K562 (cell line): ENCODE measurements around the gene JUND. TPM values are rescaled to one million over a fixed set of nuclear protein-coding genes. Genes with fewer than 3 reads are reported as not detected.

Experiments used
- ARID1B ChIP-seq: fragments of 450-650 bp; IDR thresholded peaks from 2 replicates; pipeline ENCODE4 v1.6.1; 2016; ENCODE audit warnings: antibody characterized with exemption, mild to moderate bottlenecking, inconsistent platforms
- E2F5 ChIP-seq: sonication (generic); formaldehyde crosslinking; IDR thresholded peaks from 2 replicates; pipeline ENCODE4 v1.8.0; 2022; ENCODE audit warnings: mild to moderate bottlenecking, missing genetic modification reagents
- ELF1 ChIP-seq: fragments of 200-800 bp; sonication (Bioruptor generic); IDR thresholded peaks from 2 replicates; pipeline ENCODE4 v1.6.1; 2016; ENCODE audit warnings: missing genetic modification characterization, missing compliant biosample characterization
- FOSL1 ChIP-seq: fragments of 200-800 bp; sonication (Bioruptor generic); conservative IDR thresholded peaks from 2 replicates; pipeline ENCODE4 v1.6.1; 2016; ENCODE audit warnings: missing genetic modification characterization, missing compliant biosample characterization
- HDAC6 ChIP-seq: IDR thresholded peaks from 2 replicates; pipeline ENCODE4 v1.6.1; 2012; ENCODE audit warnings: low read depth, mild to moderate bottlenecking, control low read depth, inconsistent platforms, low read length, moderate library complexity
- HMGXB4 ChIP-seq: sonication (generic); formaldehyde crosslinking; IDR thresholded peaks from 2 replicates; pipeline ENCODE4 v1.8.1; 2023; ENCODE audit warnings: mild to moderate bottlenecking, missing genetic modification reagents
- KLF1 ChIP-seq: fragments of 450-650 bp; IDR thresholded peaks from 2 replicates; pipeline ENCODE4 v1.6.1; 2016; ENCODE audit warnings: missing genetic modification characterization, missing compliant biosample characterization
- MYC ChIP-seq, 2 experiments: fragments of 250-450 bp in 1 of 2; sonication (Bioruptor Pico) in 1 of 2; IDR thresholded peaks; 2 replicates each; pipeline versions ENCODE4 v1.5.1 to v1.6.1; 2012 to 2021; ENCODE audit warnings: low read depth in 2 of 2, borderline replicate concordance in 1 of 2, improper control_type of control experiment in 1 of 2, low read length in 1 of 2, mild to moderate bottlenecking in 1 of 2, moderate library complexity in 1 of 2
- MYNN ChIP-seq, 2 experiments: sonication (generic); formaldehyde crosslinking in 1 of 2; IDR thresholded peaks; 2 replicates each; pipeline versions ENCODE4 v1.5.0 to v1.6.1; 2016 to 2020; ENCODE audit warnings: antibody characterized with exemption in 1 of 2, missing genetic modification reagents in 1 of 2
- NFIX ChIP-seq: fragments of 250-450 bp; sonication (Bioruptor Pico); IDR thresholded peaks from 2 replicates; pipeline ENCODE4 v1.4.0; 2020; ENCODE audit warnings: low read depth, mild to moderate bottlenecking, moderate library complexity
- PBX2 ChIP-seq, 2 experiments: IDR thresholded peaks in 1 of 2; conservative IDR thresholded peaks in 1 of 2; 2 replicates each; pipeline ENCODE4 v1.6.1; 2016; ENCODE audit warnings: low read depth in 2 of 2, mild to moderate bottlenecking in 1 of 2, missing compliant biosample characterization in 1 of 2, missing genetic modification characterization in 1 of 2, moderate library complexity in 1 of 2
- POLR2AphosphoS2 ChIP-seq: IDR thresholded peaks from 2 replicates; pipeline ENCODE4 v1.6.1; 2012; ENCODE audit warnings: low read length, improper control_type of control experiment
- SPI1 ChIP-seq: IDR thresholded peaks from 2 replicates; pipeline ENCODE4 v1.6.1; 2011; ENCODE audit warnings: low read depth, low read length, control low read depth, borderline replicate concordance
- TCF7 ChIP-seq: sonication (generic); IDR thresholded peaks from 2 replicates; pipeline ENCODE4 v1.6.1; 2016; ENCODE audit warnings: antibody characterized with exemption, borderline replicate concordance
- TEAD2 ChIP-seq: fragments of 450-650 bp; IDR thresholded peaks from 2 replicates; pipeline ENCODE4 v1.6.1; 2016; ENCODE audit warnings: missing genetic modification characterization, control low read depth, missing compliant biosample characterization
- U2AF1 ChIP-seq: fragments of 200-400 bp; formaldehyde crosslinking; optimal IDR thresholded peaks from 2 replicates; pipeline ENCODE3; 2017; ENCODE audit warnings: mild to moderate bottlenecking, low read depth, low read length, moderate library complexity
- ZNF165 ChIP-seq: fragments of 250-450 bp; sonication (Bioruptor Pico); IDR thresholded peaks from 2 replicates; pipeline ENCODE4 v1.4.0; 2020; ENCODE audit warnings: borderline replicate concordance
- polyA plus RNA-seq, 8 experiments: library from polyadenylated mRNA; depleted of rRNA in 4 of 8; stranded (reverse) in 5 of 8; unstranded in 3 of 8; fragments of >200 nt; fragmentation: Nextera tagmentation in 2 of 8; fragmentation: Illumina TruSeq in 1 of 8; extraction: Ambion mirVana in 2 of 8; extraction: Trizol in 1 of 8; gene quantifications; 2 replicates each; pipeline versions ENCODE4 v1.2.1 to v1.2.3, GENCODE V29; 2011 to 2014; ENCODE audit warnings: inconsistent platforms in 1 of 8, missing spikeins in 1 of 8
- total RNA-seq, 7 experiments: library from RNA; depleted of rRNA in 6 of 7; stranded (reverse); fragments of >200 nt in 6 of 7; fragmentation: Illumina TruSeq in 2 of 7; extraction: Trizol in 2 of 7; gene quantifications; 2 replicates each; pipeline versions ENCODE4 v1.2.1 to v1.2.3, GENCODE V29; 2011 to 2021; ENCODE audit warnings: low replicate concordance in 1 of 7

Gene JUND
- total and polyA plus RNA-seq, 9 of the 15 experiments (the other 6 are each of a cell fraction or from before 2014, with no cell fraction given), result 6.4 to 286 (median 42.3) TPM

- peak; percentile 46; the same call in 1 of the 2 replicates for TF ChIP-seq E2F5 (CRISPR knock-in tag)
- TF ChIP-seq TEAD2 (tag), result no peak
- 0 out of 2 replicates have a peak, but pooled peaks have one; percentile 68 for TF ChIP-seq ZNF165 (CRISPR knock-in tag)
- TF ChIP-seq FOSL1 (tag), result no peak
- no peak for TF ChIP-seq POLR2AphosphoS2
- TF ChIP-seq MYC (IDR thresholded peaks at IDR 0.05; ENCODE audit: low read depth, low read length), result 0 out of 2 replicates have a peak, but pooled peaks have one; percentile 18
- no peak for TF ChIP-seq MYC (CRISPR knock-in tag; IDR thresholded peaks at IDR 0.05; ENCODE audit: borderline replicate concordance, low read depth)
- 0 out of 2 replicates have a peak, but pooled peaks have one; percentile 21 for TF ChIP-seq SPI1
- no peak for TF ChIP-seq MYNN (IDR thresholded peaks at IDR 0.05)
- TF ChIP-seq MYNN (CRISPR knock-in tag; IDR thresholded peaks at IDR 0.05), result peak; percentile 55; the same call in 1 of the 2 replicates
- TF ChIP-seq U2AF1, result no peak
- no peak for TF ChIP-seq HDAC6
- peak; percentile 72; the same call in 1 of the 2 replicates for TF ChIP-seq HMGXB4 (CRISPR knock-in tag)
- TF ChIP-seq ELF1 (tag), result no peak
- peak; percentile 47; the same call in 1 of the 2 replicates for TF ChIP-seq PBX2 (CRISPR knock-in tag; IDR thresholded peaks at IDR 0.05; ENCODE audit: low read depth)
- 0 out of 2 replicates have a peak, but pooled peaks have one; percentile 6 for TF ChIP-seq PBX2 (tag; conservative IDR thresholded peaks at IDR 0.05; ENCODE audit: low read depth)
- no peak for TF ChIP-seq TCF7
- TF ChIP-seq ARID1B, result no peak
- no peak for TF ChIP-seq NFIX (CRISPR knock-in tag)
- no peak for TF ChIP-seq KLF1 (tag)
Observed at GRCh38 chr19:18233224-18233825, 48.1 kb downstream of the JUND start (continued).
